ENCODE measurements around the gene PTH2R. TPM values are rescaled to one million over a fixed set of nuclear protein-coding genes. Genes with fewer than 3 reads are reported as not detected.
"Not testable (repeated sequence)": the region's sequence is repeated elsewhere in the genome, so short reads cannot be mapped to it uniquely, and the experiment has no call there.

The PTH2R gene
- polyA plus RNA-seq, 1 donor from 2014 or later: not detected

DNA sequence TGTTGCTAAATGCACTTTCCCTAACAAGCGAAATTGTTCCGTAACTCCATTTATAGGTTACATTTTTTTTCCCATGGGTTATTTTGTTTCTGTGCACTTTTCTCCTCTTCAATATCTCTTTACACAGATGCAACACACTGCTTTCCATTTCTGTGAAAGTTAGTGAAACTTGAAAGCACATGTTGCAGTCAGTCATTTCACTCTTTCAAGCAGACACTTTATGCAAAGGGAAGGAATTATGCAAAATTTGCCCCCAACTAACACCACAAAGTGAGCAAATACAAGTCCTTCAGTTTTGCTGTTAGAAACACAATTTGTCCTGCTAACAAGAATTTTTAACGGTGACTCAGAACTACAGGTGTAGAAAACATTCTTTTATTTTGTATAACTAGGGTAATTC, 124.8 kb downstream of the PTH2R start:
- Histone ChIP-seq H3K4me2 (ENCODE audit: low read length) (no peak overlapping the region), H3K36me3 (ENCODE audit: insufficient read depth, low read length) (no peaks in the 10 kb centered on the region), H3F3A (ENCODE audit: insufficient read depth, low read length, poor library complexity, severe bottlenecking) (no peaks in the 10 kb centered on the region), H3K9ac (ENCODE audit: low read length) (no peak overlapping the region), H3K4me3 (ENCODE audit: low read length) (no peak overlapping the region), H4K20me1 (ENCODE audit: insufficient read depth) (no peaks in the 10 kb centered on the region), H3K9me2 (ENCODE audit: insufficient read depth, low read length) (no peaks in the 10 kb centered on the region), H3K27me3 (ENCODE audit: insufficient read depth, low read depth, low read length) (no peaks in the 10 kb centered on the region), H2AFZ (ENCODE audit: low read depth, low read length) (no peak overlapping the region), H3K79me2 (replicated peaks; ENCODE audit: insufficient read depth, low read length) (no peaks in the 10 kb centered on the region), H3K9me3 (ENCODE audit: low read length) (no peaks in the 10 kb centered on the region), H3K27ac (ENCODE audit: low read length) (no peak overlapping the region)
- no peak for TF ChIP-seq MXI1 (conservative IDR thresholded peaks at IDR 0.05; ENCODE audit: poor library complexity, severe bottlenecking)

DNA sequence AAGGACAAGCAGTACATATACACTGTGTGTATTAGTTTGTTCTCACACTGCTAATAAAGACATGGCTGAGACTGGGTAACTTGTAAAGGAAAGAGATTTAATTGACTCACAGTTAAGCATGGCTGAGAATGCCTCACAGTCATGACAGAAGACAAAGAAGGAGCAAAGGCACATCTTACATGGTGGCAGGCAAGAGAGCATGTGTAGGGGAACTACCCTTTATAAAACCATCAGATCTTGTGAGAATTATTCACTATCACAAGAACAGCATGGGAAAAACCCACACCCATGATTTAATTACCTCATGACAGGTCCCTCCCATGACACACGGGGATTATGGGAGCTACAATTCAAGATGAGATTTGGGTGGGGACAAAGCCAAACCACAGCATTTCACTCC, 129.0 kb downstream of the PTH2R start:
- H3K4me3 ChIP-seq (ENCODE audit: low read length): not testable (repeated sequence)

DNA sequence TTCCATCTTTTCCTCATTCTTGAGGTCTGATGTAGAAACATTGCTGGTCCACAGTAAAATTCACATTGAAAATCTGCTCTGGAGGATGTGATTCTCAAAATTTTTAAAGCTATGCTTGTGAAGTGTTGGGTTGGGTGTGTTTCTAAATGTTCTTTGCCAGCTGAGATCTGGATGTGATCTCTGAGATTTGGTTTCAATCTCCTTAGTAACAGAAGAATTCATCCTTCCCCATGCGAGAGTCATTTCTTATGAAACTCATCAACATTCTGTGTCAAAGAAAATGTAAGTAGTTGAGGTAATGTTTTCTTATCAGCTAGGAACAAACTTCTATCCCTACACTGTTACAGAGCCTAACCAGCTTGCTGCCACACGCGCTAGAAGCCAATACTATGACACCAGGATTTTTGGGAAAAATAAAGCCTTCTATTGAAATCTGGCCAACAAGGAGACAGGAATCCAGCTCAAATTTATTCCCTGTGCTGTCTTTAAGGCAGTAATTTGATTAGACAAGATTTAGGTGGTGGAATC, 134.9 kb downstream of the PTH2R start:
- Histone ChIP-seq H3K9ac (ENCODE audit: low read length) (no peak overlapping the region), H3F3A (ENCODE audit: insufficient read depth, low read length, poor library complexity, severe bottlenecking) (no peaks in the 10 kb centered on the region), H3K4me3 (ENCODE audit: low read length) (no peak overlapping the region), H3K4me2 (ENCODE audit: low read length) (no peak overlapping the region), H3K79me2 (replicated peaks; ENCODE audit: insufficient read depth, low read length) (no peaks in the 10 kb centered on the region), H3K27ac (ENCODE audit: low read length) (no peak overlapping the region), H3K27me3 (ENCODE audit: insufficient read depth, low read depth, low read length) (no peaks in the 10 kb centered on the region), H2AFZ (ENCODE audit: low read depth, low read length) (no peak overlapping the region), H3K36me3 (ENCODE audit: insufficient read depth, low read length) (no peaks in the 10 kb centered on the region), H3K9me3 (ENCODE audit: low read length) (no peaks in the 10 kb centered on the region), H3K9me2 (ENCODE audit: insufficient read depth, low read length) (no peaks in the 10 kb centered on the region), H4K20me1 (ENCODE audit: insufficient read depth) (no peaks in the 10 kb centered on the region)
- TF ChIP-seq POLR2AphosphoS5 (IDR thresholded peaks at IDR 0.05) (no peak), SMC3 (conservative IDR thresholded peaks at IDR 0.05; ENCODE audit: poor library complexity) (no peak), TAF1 (IDR thresholded peaks at IDR 0.05; ENCODE audit: low read depth) (no peak), MXI1 (conservative IDR thresholded peaks at IDR 0.05; ENCODE audit: poor library complexity, severe bottlenecking) (no peak), RAD21 (conservative IDR thresholded peaks at IDR 0.05) (no peak), EZH2 (IDR thresholded peaks at IDR 0.05; ENCODE audit: borderline replicate concordance, insufficient read depth, low read length, poor library complexity, severe bottlenecking) (no peak), EP300 (conservative IDR thresholded peaks at IDR 0.05; ENCODE audit: poor library complexity, severe bottlenecking) (no peak)
- TF ChIP-seq, protein P1, sequence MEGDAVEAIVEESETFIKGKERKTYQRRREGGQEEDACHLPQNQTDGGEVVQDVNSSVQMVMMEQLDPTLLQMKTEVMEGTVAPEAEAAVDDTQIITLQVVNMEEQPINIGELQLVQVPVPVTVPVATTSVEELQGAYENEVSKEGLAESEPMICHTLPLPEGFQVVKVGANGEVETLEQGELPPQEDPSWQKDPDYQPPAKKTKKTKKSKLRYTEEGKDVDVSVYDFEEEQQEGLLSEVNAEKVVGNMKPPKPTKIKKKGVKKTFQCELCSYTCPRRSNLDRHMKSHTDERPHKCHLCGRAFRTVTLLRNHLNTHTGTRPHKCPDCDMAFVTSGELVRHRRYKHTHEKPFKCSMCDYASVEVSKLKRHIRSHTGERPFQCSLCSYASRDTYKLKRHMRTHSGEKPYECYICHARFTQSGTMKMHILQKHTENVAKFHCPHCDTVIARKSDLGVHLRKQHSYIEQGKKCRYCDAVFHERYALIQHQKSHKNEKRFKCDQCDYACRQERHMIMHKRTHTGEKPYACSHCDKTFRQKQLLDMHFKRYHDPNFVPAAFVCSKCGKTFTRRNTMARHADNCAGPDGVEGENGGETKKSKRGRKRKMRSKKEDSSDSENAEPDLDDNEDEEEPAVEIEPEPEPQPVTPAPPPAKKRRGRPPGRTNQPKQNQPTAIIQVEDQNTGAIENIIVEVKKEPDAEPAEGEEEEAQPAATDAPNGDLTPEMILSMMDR (IDR thresholded peaks at IDR 0.05; ENCODE audit: poor library complexity, severe bottlenecking): no peak
- TF ChIP-seq, protein P2, sequence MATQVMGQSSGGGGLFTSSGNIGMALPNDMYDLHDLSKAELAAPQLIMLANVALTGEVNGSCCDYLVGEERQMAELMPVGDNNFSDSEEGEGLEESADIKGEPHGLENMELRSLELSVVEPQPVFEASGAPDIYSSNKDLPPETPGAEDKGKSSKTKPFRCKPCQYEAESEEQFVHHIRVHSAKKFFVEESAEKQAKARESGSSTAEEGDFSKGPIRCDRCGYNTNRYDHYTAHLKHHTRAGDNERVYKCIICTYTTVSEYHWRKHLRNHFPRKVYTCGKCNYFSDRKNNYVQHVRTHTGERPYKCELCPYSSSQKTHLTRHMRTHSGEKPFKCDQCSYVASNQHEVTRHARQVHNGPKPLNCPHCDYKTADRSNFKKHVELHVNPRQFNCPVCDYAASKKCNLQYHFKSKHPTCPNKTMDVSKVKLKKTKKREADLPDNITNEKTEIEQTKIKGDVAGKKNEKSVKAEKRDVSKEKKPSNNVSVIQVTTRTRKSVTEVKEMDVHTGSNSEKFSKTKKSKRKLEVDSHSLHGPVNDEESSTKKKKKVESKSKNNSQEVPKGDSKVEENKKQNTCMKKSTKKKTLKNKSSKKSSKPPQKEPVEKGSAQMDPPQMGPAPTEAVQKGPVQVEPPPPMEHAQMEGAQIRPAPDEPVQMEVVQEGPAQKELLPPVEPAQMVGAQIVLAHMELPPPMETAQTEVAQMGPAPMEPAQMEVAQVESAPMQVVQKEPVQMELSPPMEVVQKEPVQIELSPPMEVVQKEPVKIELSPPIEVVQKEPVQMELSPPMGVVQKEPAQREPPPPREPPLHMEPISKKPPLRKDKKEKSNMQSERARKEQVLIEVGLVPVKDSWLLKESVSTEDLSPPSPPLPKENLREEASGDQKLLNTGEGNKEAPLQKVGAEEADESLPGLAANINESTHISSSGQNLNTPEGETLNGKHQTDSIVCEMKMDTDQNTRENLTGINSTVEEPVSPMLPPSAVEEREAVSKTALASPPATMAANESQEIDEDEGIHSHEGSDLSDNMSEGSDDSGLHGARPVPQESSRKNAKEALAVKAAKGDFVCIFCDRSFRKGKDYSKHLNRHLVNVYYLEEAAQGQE (IDR thresholded peaks at IDR 0.05; ENCODE audit: borderline replicate concordance): no peak

More for the DNA sequence above, 129.0 kb downstream of the PTH2R start:
- not testable (repeated sequence) for H3K27ac ChIP-seq (ENCODE audit: low read length); H3K9me3 ChIP-seq (ENCODE audit: low read length); H3K4me2 ChIP-seq (ENCODE audit: low read length); H3K79me2 ChIP-seq (replicated peaks; ENCODE audit: insufficient read depth, low read length); H4K20me1 ChIP-seq (ENCODE audit: insufficient read depth); H3K9ac ChIP-seq (ENCODE audit: low read length); H2AFZ ChIP-seq (ENCODE audit: low read depth, low read length); H3K36me3 ChIP-seq (ENCODE audit: insufficient read depth, low read length); H3K27me3 ChIP-seq (ENCODE audit: insufficient read depth, low read depth, low read length); H3K9me2 ChIP-seq (ENCODE audit: insufficient read depth, low read length); H3F3A ChIP-seq (ENCODE audit: insufficient read depth, low read length, poor library complexity, severe bottlenecking)

Data from neural cell (in vitro differentiated cells).